ENCODE measurements around the gene BLID.

The BLID gene

GRCh38 chr11:122075016-122075415, 41.0 kb downstream of the BLID start:
- no peak for DNase-seq

GRCh38 chr11:122074022-122074421, 42.0 kb downstream of the BLID start:
- no peak for DNase-seq

GRCh38 chr11:122071709-122072202, 44.3 kb downstream of the BLID start:
- no peak for DNase-seq

- DNase-seq = no peak
These were observed 46.2 kb downstream of the BLID start for GRCh38 chr11:122069707-122070360.

GRCh38 chr11:122068837-122069236, 47.2 kb downstream of the BLID start:
- DNase-seq = no peak

- DNase-seq = no peak
These were observed 47.9 kb downstream of the BLID start for GRCh38 chr11:122068141-122068540.

Data from effector CD8-positive, alpha-beta T cell (primary cell).